ENCODE measurements around the gene LUZP4.
"Not testable (repeated sequence)": the region's sequence is repeated elsewhere in the genome, so short reads cannot be mapped to it uniquely, and the experiment has no call there.

LUZP4 gene

GRCh38 chrX:115289465-115289864 is at the start of gene LUZP4:
Gene LUZP4, plus strand, starts transcription at chrX:115289715. Its CDS starts 45 bp downstream, at chrX:115289760.
- DNase-seq (ENCODE audit: low spot score), result no peak

GRCh38 chrX:115251458-115252233 is 37.9 kb upstream of the LUZP4 start:
- DNase-seq (ENCODE audit: low spot score), result no peak
- FAIRE-seq, result no peak

More at GRCh38 chrX:115289465-115289864, at the start of gene LUZP4:
- FAIRE-seq, result no peak

- FAIRE-seq (no peak), DNase-seq (ENCODE audit: low spot score) (no peak)
Measured at GRCh38 chrX:115255003-115255402, 34.5 kb upstream of the LUZP4 start.

GRCh38 chrX:115257711-115258110 is 31.8 kb upstream of the LUZP4 start:
- no peak for FAIRE-seq
- DNase-seq (ENCODE audit: low spot score), result no peak

- DNase-seq (ENCODE audit: low spot score) (no peak), FAIRE-seq (peak; percentile 68)
Measured at GRCh38 chrX:115259238-115259875, 30.2 kb upstream of the LUZP4 start.

GRCh38 chrX:115260330-115260729 is 29.2 kb upstream of the LUZP4 start:
- FAIRE-seq, result peak; percentile 12
- no peak for DNase-seq (ENCODE audit: low spot score)

GRCh38 chrX:115261148-115261547 is 28.4 kb upstream of the LUZP4 start:
- FAIRE-seq, result no peak
- no peak for DNase-seq (ENCODE audit: low spot score)

GRCh38 chrX:115264009-115264408 is 25.5 kb upstream of the LUZP4 start:
- DNase-seq (ENCODE audit: low spot score) (no peak), FAIRE-seq (no peak)

- no peak for DNase-seq (ENCODE audit: low spot score)
- FAIRE-seq, result no peak
Measured at GRCh38 chrX:115266300-115266699, 23.2 kb upstream of the LUZP4 start.

- FAIRE-seq (no peak), DNase-seq (ENCODE audit: low spot score) (no peak)
Measured at GRCh38 chrX:115268421-115268820, 21.1 kb upstream of the LUZP4 start.

GRCh38 chrX:115269051-115269683 is 20.3 kb upstream of the LUZP4 start:
- DNase-seq (ENCODE audit: low spot score) (no peak), FAIRE-seq (no peak)

GRCh38 chrX:115284877-115285276 is 4.6 kb upstream of the LUZP4 start:
- FAIRE-seq (peak; percentile 43), DNase-seq (ENCODE audit: low spot score) (no peak)

GRCh38 chrX:115297189-115297588 is 7.7 kb downstream of the LUZP4 start:
- no peak for DNase-seq (ENCODE audit: low spot score)
- no peak for FAIRE-seq

- no peak for FAIRE-seq
Measured at GRCh38 chrX:115311139-115311538, 21.6 kb downstream of the LUZP4 start.

GRCh38 chrX:115311601-115312001 is 22.1 kb downstream of the LUZP4 start:
- DNase-seq (ENCODE audit: low spot score), result no peak
- no peak for FAIRE-seq

More at GRCh38 chrX:115311139-115311538, 21.6 kb downstream of the LUZP4 start:
- DNase-seq (ENCODE audit: low spot score), result no peak

GRCh38 chrX:115318139-115318538 is 28.6 kb downstream of the LUZP4 start:
- DNase-seq (ENCODE audit: low spot score) (no peak), FAIRE-seq (no peak)

- FAIRE-seq, result no peak
Measured at GRCh38 chrX:115322375-115322774, 32.9 kb downstream of the LUZP4 start.

GRCh38 chrX:115324194-115324593 is 34.7 kb downstream of the LUZP4 start:
- FAIRE-seq, result no peak

More at GRCh38 chrX:115322375-115322774, 32.9 kb downstream of the LUZP4 start:
- DNase-seq (ENCODE audit: low spot score), result no peak

GRCh38 chrX:115329282-115329681 is 39.8 kb downstream of the LUZP4 start:
- DNase-seq (ENCODE audit: low spot score); FAIRE-seq: not testable (repeated sequence)

More at GRCh38 chrX:115324194-115324593, 34.7 kb downstream of the LUZP4 start:
- DNase-seq (ENCODE audit: low spot score), result no peak

- DNase-seq (ENCODE audit: low spot score), result peak; percentile 40
- peak; percentile 77 for FAIRE-seq
Measured at GRCh38 chrX:115330498-115331168, 41.1 kb downstream of the LUZP4 start.

GRCh38 chrX:115332832-115333231 is 43.3 kb downstream of the LUZP4 start:
- FAIRE-seq, result no peak
- no peak for DNase-seq (ENCODE audit: low spot score)

- FAIRE-seq (no peak), DNase-seq (ENCODE audit: low spot score) (no peak)
Measured at GRCh38 chrX:115333446-115333845, 43.9 kb downstream of the LUZP4 start.

All from RCC 7860 (cell line).